Mucosa of stomach (tissue), 1 donor: ENCODE data around the gene ADI1.

ENCODE experiments used
- H3K27me3 ChIP-seq: one replicate; pipeline ENCODE4 v1.7.0; 2013; ENCODE audit warnings: mild to moderate bottlenecking, low read length; ENCODE audit not compliant: control insufficient read depth, insufficient read depth
- H3K36me3 ChIP-seq: one replicate; pipeline ENCODE4 v1.7.0; 2013; ENCODE audit warnings: low read length; ENCODE audit not compliant: control insufficient read depth, insufficient read depth
- H3K4me1 ChIP-seq: one replicate; pipeline ENCODE4 v1.7.0; 2013; ENCODE audit warnings: mild to moderate bottlenecking, low read length; ENCODE audit not compliant: control insufficient read depth, insufficient read depth
- H3K4me3 ChIP-seq: one replicate; pipeline ENCODE4 v1.7.0; 2013; ENCODE audit warnings: low read length
- H3K9ac ChIP-seq: one replicate; pipeline ENCODE4 v1.7.0; 2013; ENCODE audit warnings: mild to moderate bottlenecking, low read length, moderate library complexity
- H3K9me3 ChIP-seq: one replicate; pipeline ENCODE4 v1.7.0; 2013; ENCODE audit warnings: mild to moderate bottlenecking, low read length, moderate library complexity; ENCODE audit not compliant: control insufficient read depth
- donor health status: Pancreatic carcinoma.

The ADI1 gene

DNA sequence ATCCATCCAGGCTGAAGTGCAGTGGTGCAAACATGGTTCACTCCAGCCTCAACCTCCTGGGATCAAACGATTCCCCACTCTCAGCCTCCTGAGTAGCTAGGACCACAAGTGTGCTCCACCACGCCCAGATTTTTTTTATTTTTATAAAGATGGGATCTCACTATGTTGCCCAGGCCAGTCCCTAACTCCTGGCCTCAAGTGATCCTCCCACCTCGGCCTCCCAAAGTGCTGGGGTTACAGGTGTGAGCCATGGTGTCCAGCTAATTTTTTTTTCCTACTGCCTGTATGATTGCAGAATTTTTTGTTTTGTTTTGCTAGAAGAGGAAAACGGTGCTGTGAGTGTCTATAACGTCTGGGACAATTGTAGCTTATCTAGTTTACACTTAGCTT, 38.3 kb downstream of the ADI1 start:
- Histone ChIP-seq H3K4me1 (peaks cover 15% of the 10 kb centered on the region), H3K4me3 (no peak overlapping the region), H3K9ac (no peak overlapping the region), H3K9me3 (no peaks in the 10 kb centered on the region), H3K27me3 (no peaks in the 10 kb centered on the region), H3K36me3 (no peaks in the 10 kb centered on the region)

DNA sequence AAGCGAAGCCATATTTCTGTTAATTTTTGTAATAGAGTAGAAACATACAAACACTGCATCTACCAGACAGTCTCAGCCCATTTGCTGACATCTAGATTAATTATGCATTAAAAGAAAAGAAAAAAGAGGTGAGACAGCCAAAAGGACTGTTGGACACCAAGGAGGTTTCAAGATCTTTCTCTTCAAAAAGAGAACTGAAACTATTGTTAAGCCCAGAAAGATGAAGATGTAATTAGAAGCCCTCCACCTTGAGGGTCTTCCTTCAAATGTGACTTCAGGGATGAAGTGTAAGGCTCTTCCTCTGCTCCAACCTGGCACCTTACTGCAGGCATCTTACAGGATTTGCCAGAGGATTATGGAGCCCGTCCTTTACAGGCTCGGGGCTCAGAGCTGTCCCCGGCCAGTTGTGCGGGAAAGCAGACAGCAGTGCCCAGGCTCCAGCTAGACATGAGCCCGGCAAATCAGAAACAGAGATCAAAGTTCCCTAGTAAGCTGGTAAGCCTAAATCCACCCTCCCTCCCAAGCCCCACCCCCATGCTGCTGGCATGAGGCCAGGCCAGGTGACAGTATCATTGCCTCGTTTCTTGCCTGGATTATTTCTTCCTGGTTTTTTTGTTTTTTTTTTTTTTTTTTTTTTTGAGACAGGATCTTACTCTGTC, 38.9 kb downstream of the ADI1 start:
- no peak overlapping the region for H3K4me3 ChIP-seq
- H3K27me3 ChIP-seq, result no peaks in the 10 kb centered on the region
- no peaks in the 10 kb centered on the region for H3K9me3 ChIP-seq
- no peak overlapping the region for H3K9ac ChIP-seq
- peaks cover 15% of the 10 kb centered on the region for H3K4me1 ChIP-seq
- H3K36me3 ChIP-seq, result no peaks in the 10 kb centered on the region

DNA sequence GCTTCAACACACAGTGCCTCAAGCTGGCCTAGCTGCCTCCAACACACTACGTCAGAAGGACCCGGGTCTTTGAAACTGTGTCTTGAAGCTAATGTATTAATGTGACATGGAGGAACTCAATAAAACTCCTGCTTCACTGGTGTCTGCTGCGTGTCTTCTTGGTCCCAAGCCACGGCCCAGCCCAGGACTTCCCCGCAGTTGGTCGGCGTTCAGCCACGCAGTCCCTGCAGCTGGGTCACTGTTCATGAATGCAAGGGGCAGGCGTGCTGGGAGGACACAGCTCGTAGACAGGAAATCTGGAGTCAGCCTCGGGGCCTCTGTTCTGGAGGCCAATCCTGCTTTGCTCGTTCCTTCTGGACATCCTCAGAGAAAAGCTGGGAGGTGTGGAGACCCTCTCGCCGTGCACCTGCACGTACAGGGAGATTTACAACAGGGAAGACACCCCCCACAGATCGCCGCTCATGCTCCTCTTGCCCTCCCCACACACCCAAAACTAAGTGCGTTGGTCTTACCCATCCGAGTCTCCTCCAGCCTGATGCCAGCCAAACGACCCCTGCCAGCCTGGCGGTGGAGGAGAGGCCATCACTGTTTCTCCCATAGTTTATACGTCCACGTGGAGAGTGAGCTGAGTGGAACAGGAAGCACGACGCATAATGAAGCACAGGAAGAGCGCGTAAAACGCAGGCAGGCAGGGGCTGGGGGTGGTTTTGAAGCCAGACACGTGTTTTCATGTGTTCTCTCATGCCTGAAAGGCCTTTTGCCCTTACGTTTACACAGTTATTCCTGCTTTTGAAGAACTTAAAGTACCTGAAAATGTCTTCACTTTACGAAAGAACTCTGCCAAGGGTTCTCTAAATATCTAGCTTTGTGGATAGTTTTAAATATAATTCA, 39.7 kb downstream of the ADI1 start:
- Histone ChIP-seq H3K9ac (no peak overlapping the region), H3K9me3 (no peaks in the 10 kb centered on the region), H3K27me3 (no peaks in the 10 kb centered on the region), H3K4me3 (no peak overlapping the region), H3K36me3 (no peaks in the 10 kb centered on the region), H3K4me1 (peaks cover 15% of the 10 kb centered on the region)

DNA sequence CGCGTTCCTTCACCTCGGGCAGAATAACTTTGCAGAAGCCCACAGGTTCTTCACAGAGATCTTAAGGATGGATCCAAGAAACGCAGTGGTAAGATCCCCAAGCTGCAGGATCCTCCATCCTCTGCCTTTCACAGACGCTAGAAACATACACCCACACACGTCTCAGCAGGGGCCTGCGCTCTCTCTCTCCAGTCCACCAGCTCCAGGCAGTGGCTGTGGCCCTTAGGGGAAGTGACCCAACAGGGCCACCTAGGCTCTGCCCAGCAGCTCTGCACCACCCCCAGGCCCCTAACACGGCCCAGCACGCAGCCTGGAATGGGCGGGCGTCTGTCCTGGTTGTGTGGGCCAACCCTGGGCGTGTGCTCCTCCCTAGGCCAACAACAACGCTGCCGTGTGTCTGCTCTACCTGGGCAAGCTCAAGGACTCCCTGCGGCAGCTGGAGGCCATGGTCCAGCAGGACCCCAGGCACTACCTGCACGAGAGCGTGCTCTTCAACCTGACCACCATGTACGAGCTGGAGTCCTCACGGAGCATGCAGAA, 40.4 kb downstream of the ADI1 start:
- H3K9me3 ChIP-seq, result no peaks in the 10 kb centered on the region
- H3K4me3 ChIP-seq, result no peak overlapping the region
- H3K9ac ChIP-seq, result no peak overlapping the region
- H3K4me1 ChIP-seq, result peaks cover 15% of the 10 kb centered on the region
- no peaks in the 10 kb centered on the region for H3K36me3 ChIP-seq
- H3K27me3 ChIP-seq, result no peaks in the 10 kb centered on the region

DNA sequence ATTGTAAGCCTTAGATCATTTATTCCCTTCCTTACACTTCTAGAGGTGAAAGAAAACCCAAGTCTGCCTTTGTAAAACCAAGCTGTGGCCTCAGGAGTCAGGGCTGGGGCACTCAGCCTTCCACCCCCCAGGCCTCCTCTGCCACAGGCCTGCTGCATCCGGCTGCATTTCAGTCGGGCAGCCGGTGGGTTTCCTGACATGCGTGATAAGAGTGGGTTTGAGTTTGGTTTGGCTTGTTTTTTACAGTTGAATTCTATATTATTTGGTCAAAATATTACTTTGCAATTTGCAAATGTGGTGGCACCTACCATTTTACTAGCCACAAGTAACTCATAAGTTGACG, 42.4 kb downstream of the ADI1 start:
- no peaks in the 10 kb centered on the region for H3K9me3 ChIP-seq
- H3K27me3 ChIP-seq, result no peaks in the 10 kb centered on the region
- H3K4me3 ChIP-seq, result no peak overlapping the region
- H3K36me3 ChIP-seq, result no peaks in the 10 kb centered on the region
- no peak overlapping the region for H3K9ac ChIP-seq
- H3K4me1 ChIP-seq, result peaks cover 12% of the 10 kb centered on the region

DNA sequence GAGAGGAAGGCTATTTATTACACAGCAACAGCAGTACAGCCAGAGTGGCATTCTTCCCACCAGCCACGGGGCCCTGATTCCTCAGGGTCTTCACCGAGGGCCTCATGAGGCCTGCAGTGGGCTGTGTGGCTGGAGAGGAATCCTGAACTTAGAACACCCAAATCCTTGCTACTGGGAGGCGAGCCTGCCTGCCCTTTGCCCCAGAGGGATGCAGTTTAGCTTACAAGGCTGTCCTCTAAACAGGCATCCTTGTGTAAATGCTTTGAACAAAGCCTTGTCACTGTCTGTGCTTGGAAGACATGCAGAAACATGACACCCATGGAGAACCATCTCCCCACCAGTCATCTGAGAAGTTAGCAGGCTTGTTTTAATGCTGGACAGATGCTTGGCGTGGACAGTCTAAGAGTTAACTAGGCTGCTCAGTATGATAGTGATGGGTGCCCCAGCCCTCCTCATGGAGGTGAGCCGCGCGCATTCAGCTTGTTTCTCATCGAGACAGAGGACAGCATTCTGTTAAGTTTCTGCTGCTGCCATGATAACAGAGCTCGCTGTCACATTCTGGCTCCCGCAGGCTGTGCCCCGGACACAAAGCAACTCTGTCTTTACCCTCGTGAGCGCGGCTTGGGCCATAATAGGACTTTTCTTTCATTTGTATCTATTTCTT, 42.9 kb downstream of the ADI1 start:
- Histone ChIP-seq H3K9me3 (no peaks in the 10 kb centered on the region), H3K4me1 (peaks cover 12% of the 10 kb centered on the region), H3K27me3 (no peaks in the 10 kb centered on the region), H3K36me3 (no peaks in the 10 kb centered on the region), H3K9ac (no peak overlapping the region), H3K4me3 (no peak overlapping the region)

DNA sequence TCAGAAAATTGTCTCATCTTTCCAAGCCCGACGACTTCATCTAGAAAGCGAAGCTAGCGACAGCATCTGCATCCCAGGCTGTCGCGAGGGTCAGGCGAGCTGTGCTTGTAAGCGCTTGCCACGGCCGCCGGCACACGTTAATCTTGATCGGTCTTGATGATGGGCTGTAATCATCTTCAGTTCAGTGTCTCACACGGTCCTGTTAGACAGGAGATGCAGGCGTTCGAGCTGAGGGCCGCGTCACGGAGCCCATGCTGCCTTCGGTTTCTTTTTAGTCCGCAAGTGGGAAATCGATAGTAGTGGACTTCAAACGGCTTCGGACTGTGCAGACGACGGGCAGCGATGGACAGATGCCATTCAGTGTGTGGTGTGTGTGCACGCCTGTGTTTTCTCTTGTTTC, 43.6 kb downstream of the ADI1 start:
- H3K9me3 ChIP-seq, result no peaks in the 10 kb centered on the region
- no peak overlapping the region for H3K4me3 ChIP-seq
- peaks cover 7% of the 10 kb centered on the region for H3K4me1 ChIP-seq
- no peaks in the 10 kb centered on the region for H3K27me3 ChIP-seq
- H3K36me3 ChIP-seq, result no peaks in the 10 kb centered on the region
- no peak overlapping the region for H3K9ac ChIP-seq

DNA sequence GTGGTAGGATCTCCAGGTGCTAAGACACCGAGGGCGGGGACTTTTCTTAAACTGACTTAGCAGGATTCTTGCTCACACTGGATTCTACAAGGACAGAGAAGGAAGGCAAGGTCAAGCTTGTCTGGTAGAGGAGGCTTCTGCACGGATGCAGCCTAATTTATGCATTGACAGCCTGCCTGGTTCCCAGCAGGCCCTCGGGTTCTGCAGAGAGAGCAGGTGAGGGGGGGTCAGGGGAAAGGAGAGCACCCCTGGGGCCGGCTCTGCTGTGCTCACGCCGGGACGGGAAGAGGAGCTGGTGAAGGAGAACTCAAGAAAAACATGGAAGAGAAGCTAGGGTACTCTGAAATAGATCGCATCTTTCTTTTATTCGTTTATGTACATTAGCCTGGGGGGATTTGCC, 46.4 kb downstream of the ADI1 start:
- H3K9ac ChIP-seq, result no peak overlapping the region
- H3K9me3 ChIP-seq, result no peaks in the 10 kb centered on the region
- no peaks in the 10 kb centered on the region for H3K4me1 ChIP-seq
- no peaks in the 10 kb centered on the region for H3K27me3 ChIP-seq
- H3K4me3 ChIP-seq, result no peak overlapping the region
- no peaks in the 10 kb centered on the region for H3K36me3 ChIP-seq

DNA sequence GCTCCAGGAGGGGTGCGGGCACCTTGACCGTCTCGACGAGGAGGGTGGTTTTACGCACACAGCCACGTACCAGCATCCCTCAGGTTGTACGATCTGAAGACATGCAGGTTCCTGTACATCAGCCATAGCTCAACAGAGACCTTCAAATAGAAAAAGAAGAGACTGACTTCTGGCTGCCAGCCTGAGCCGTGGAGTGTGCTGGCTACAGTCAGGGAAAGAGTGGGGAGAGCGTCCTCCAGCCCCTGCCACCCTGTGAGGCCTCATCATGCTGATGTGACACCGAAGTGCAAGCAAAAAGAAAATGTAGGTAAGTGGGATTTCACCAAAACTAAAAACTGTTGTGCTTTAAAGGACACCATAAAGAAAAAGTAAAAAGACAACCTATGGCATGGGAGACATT, 47.0 kb downstream of the ADI1 start:
- Histone ChIP-seq H3K9me3 (no peaks in the 10 kb centered on the region), H3K4me3 (no peak overlapping the region), H3K9ac (no peak overlapping the region), H3K27me3 (no peaks in the 10 kb centered on the region), H3K36me3 (no peaks in the 10 kb centered on the region), H3K4me1 (no peaks in the 10 kb centered on the region)

DNA sequence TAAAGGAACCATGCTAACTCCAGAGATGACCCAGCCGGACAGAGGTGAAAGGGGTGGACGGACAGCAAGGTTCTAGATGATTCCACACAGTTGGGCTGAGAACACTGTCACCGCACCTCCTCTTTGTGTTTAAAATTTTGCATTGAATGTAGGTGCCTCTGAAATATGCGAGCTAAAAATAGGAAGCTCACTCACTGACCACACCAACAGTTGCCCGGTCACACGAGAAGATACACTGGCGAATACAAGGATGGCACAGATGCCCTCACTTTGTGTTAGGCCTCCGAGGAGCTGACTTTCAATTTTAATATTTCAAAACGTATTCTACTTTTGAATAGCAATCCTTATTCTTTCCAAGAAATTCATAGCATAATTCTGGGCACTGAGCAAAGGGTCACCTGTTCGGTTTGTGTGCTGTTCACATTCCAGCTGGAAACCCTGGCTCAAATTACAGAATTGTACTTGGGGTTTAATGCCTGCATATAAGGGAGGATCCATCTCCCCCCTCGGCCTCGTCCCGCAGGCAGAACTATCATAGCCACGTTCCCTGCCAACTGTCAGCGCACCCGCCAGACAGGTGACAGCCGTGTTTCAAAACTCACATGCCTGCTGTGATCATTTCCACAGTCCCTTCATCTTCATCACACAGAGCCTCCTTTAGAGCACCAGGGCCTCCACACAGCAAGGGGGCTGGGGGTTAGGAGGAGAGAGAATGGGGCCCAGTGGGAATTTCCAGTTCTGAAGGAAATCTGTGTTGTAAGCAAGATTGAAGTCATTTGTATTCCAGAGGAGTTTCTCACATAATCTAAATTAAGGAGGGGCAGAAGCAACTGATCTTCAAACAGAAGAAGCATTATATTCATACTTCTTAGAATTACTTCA, 48.2 kb downstream of the ADI1 start:
- H3K4me1 ChIP-seq, result no peaks in the 10 kb centered on the region
- no peak overlapping the region for H3K4me3 ChIP-seq
- H3K36me3 ChIP-seq, result peaks cover 5% of the 10 kb centered on the region
- no peak overlapping the region for H3K9ac ChIP-seq
- H3K9me3 ChIP-seq, result no peaks in the 10 kb centered on the region
- H3K27me3 ChIP-seq, result no peaks in the 10 kb centered on the region

DNA sequence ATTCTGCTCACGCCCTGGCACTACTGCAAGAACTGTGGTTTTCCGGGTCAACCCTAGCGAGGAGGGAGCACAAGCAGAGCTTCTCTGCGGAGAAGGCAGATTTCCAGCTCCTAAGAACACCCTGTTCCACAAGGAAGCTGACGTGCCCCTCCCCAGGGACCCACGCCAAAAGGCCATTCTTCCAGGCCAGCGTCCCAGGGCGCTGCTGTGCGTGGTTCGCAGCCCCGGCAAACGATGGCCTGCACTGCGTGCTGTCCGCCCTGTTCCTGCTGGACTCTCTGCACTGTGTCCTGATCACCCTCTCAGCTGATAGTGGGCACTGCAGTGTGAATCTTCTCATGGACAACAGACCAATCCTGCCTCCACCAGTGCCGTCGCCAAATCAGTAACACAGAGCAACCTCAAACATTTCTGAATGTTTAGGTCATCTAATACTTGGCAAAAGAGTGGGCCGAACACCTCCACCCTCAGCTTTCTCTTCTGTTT, 49.1 kb downstream of the ADI1 start:
- Histone ChIP-seq H3K4me1 (no peaks in the 10 kb centered on the region), H3K36me3 (peaks cover 7% of the 10 kb centered on the region), H3K9me3 (no peaks in the 10 kb centered on the region), H3K4me3 (no peak overlapping the region), H3K9ac (no peak overlapping the region), H3K27me3 (no peaks in the 10 kb centered on the region)
